Esophagus muscularis mucosa (tissue), 4 donors: ENCODE measurements around the gene CFAP44.

Experiments
- EP300 ChIP-seq: sonication (generic); formaldehyde crosslinking; IDR thresholded peaks from one replicate; pipeline ENCODE4 v1.6.1; 2017; ENCODE audit warnings: antibody characterized with exemption
- POLR2A ChIP-seq: fragments of 450-650 bp; IDR thresholded peaks from one replicate; pipeline ENCODE4 v1.6.1; 2017; ENCODE audit warnings: antibody characterized with exemption, moderate library complexity, mild to moderate bottlenecking, low read depth
- TF ChIP-seq, protein P1 (sequence below), 3 experiments: fragments of 200-600 bp in 2 of 3; fragments of 450-650 bp in 1 of 3; sonication (generic) in 2 of 3; IDR thresholded peaks; one replicate each; pipeline ENCODE4 v1.5.1; 2017 to 2019; ENCODE audit warnings: antibody characterized with exemption in 3 of 3, mild to moderate bottlenecking in 2 of 3, moderate library complexity in 1 of 3

DNA sequence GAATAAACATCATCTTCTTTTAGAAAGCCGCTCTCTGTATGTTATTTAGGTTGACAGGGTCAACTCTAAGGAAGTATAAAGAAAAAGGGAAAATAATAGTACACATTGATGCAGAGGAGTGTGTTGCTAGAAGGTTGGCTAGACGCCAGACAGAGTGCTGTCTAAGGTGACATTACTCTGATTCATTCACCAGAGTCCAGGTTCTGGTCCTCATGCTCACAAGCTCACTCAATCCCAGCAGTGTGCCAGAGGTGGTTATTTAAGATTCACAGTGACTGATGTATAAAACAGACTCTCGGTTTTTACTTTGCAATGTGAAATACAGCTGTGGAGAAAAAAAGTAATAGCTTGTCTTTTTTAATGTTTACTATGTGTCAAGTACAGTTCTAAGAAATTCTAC, 1.7 kb downstream of the CFAP44 start:
- TF ChIP-seq, protein P1, sequence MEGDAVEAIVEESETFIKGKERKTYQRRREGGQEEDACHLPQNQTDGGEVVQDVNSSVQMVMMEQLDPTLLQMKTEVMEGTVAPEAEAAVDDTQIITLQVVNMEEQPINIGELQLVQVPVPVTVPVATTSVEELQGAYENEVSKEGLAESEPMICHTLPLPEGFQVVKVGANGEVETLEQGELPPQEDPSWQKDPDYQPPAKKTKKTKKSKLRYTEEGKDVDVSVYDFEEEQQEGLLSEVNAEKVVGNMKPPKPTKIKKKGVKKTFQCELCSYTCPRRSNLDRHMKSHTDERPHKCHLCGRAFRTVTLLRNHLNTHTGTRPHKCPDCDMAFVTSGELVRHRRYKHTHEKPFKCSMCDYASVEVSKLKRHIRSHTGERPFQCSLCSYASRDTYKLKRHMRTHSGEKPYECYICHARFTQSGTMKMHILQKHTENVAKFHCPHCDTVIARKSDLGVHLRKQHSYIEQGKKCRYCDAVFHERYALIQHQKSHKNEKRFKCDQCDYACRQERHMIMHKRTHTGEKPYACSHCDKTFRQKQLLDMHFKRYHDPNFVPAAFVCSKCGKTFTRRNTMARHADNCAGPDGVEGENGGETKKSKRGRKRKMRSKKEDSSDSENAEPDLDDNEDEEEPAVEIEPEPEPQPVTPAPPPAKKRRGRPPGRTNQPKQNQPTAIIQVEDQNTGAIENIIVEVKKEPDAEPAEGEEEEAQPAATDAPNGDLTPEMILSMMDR (IDR thresholded peaks at IDR 0.05), result no peak
- no peak for TF ChIP-seq POLR2A
- no peak for TF ChIP-seq EP300
